ENCODE measurements around the gene ATXN2.
"Not testable (repeated sequence)": the region's sequence is repeated elsewhere in the genome, so short reads cannot be mapped to it uniquely, and the experiment has no call there.

The ATXN2 gene, protein sequence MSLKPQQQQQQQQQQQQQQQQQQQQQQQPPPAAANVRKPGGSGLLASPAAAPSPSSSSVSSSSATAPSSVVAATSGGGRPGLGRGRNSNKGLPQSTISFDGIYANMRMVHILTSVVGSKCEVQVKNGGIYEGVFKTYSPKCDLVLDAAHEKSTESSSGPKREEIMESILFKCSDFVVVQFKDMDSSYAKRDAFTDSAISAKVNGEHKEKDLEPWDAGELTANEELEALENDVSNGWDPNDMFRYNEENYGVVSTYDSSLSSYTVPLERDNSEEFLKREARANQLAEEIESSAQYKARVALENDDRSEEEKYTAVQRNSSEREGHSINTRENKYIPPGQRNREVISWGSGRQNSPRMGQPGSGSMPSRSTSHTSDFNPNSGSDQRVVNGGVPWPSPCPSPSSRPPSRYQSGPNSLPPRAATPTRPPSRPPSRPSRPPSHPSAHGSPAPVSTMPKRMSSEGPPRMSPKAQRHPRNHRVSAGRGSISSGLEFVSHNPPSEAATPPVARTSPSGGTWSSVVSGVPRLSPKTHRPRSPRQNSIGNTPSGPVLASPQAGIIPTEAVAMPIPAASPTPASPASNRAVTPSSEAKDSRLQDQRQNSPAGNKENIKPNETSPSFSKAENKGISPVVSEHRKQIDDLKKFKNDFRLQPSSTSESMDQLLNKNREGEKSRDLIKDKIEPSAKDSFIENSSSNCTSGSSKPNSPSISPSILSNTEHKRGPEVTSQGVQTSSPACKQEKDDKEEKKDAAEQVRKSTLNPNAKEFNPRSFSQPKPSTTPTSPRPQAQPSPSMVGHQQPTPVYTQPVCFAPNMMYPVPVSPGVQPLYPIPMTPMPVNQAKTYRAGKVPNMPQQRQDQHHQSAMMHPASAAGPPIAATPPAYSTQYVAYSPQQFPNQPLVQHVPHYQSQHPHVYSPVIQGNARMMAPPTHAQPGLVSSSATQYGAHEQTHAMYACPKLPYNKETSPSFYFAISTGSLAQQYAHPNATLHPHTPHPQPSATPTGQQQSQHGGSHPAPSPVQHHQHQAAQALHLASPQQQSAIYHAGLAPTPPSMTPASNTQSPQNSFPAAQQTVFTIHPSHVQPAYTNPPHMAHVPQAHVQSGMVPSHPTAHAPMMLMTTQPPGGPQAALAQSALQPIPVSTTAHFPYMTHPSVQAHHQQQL

DNA sequence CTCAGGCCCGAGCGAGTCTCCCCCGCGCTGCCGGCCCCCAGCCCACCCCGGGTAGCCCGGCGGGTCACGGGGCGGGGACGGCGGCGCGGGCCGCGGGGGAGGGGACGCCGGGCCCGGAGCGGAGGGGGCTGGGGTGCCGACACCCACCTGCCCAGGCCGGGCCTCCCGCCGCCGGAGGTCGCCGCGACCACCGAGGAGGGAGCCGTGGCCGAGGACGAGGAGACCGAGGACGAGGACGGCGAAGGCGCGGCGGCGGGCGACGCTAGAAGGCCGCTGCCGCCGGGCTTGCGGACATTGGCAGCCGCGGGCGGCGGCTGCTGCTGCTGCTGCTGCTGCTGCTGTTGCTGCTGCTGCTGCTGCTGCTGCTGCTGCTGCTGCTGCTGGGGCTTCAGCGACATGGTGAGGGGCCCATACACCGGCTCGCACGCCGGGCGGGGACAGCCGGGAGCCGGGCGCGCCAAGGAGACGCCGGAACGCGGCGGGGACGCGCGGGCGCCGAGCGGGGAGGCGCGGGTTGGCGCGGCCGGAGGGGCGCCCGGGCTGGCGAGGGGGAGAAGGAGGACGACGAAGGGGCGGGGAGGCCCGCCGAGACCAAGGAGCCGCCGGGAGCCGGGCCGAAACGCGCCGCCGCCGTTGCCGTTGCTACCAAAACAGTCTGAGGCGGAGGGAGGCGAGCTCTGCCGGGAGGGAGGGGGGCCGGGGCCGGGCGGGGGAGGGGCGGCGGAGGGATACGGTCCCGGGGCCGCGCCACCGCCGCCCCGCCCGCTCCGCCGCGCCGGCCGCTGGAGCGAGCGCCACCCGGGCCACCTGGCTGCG, at the start of gene ATXN2:
Gene ATXN2, minus strand, starts transcription at position 679 of the 816 bp plus-strand sequence. Its CDS starts 281 bp downstream, at position 398.
- peak in 1 of 2 experiments; percentile 72 for DNase-seq

DNA sequence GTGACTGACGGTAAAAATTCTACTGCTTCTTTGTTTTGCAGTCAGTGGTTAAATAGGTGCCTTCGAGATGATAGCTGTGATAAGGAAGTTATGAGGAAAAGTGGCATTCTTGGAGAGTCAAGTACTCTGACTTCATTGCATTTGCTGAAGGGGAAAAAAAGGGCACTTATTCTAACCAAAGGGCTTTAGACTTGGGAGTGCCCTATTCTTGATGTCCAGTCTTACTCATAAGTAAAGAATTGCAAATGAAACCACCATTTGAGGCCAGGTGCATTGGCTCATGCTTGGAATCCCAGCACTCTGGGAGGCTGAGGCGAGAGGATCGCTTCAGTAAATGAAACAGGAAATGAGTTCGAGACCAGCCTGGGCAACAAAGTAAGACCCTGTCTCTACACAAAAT, 46.3 kb upstream of the ATXN2 start:
- DNase-seq, result no peak

DNA sequence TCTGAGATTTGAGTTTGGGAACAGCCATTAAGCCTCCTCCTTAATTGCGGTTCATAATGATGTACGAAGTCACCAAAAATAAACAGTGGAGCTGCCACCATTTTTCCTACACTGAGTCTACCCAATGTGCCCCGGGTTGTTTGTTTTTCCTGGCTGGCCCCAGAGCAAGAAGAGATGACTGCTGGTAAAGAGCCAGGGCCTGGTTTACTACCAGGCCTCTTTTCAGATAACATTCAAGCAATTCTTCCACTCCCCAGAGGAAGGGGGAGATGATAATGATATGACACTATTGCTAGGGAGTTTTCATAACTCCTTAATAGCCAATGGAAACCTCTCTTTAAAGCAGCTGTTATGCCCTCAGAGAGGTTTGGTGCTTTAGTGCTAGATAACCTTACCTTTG, 44.3 kb upstream of the ATXN2 start:
- no peak for DNase-seq

DNA sequence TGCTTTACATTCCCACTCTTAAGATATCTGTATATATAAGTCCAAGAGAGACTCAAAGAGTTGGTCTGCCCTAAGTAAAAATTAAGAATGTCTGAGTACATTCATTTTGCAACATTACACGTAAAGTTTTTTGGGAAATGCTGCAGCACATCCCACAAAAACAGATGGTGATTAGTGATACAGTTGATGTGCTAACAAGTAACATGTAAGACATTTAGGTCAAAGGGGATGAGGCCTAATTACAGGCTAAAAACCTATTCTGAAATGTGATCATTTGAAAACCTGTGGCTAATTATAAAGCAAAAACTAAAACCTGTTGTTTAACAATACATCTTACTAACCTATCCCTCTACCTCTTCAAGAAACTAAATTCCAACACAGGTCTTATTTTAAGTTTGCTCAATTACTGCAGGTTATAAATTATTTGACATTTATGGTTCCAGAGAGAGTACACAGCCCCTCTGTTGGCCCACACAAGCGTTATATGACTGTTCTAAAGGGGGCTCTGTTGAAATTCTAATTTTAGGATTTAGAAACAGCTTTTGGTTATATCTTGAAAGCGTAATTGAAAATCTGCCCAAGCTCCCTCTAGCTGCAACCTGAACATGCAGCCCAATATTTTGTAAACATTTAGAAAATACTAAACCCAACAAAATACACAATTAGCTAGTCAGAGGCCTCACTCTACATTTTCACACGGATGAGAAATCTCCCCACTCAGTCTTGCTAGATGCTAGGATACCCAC, 43.7 kb upstream of the ATXN2 start:
- no peak for DNase-seq

DNA sequence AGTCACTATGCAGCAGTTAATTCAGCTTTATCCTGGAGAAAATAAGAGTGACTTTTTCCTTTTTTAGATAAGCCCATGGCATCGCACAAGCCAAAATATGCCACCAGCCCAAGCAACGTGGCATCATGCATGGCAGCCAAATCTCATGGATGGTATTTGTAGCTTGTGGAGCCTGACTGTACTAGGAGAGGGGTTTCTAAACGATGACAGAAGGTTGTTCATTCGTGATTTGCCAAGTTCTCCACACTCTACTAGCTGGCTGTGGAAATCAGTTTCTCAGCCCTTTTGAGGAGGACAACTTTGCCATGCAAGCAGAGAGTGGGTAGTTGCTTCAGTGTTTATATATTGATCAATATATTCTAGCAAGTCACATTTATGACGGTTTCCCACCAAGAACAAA, 41.4 kb upstream of the ATXN2 start:
- peak in 1 of 2 experiments; percentile 4 for DNase-seq

DNA sequence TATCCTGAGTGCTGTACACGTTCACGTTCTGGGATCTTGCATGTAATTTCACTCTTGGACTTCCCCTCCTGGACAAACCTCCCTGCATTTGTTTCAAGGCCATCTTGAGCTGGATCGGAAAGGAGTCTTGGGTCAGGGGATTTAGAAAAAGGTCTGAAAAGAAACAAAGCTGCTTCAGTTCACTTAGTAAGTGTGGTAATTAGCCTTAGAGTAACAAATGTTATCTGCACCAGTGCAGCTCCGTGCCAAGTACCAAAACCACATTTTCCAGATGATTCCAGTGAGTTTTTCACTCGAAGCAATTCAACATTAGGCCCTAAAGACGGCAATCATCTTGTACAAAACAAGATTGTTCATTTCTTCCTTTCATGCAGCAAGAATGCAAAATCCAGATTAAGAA, 39.4 kb upstream of the ATXN2 start:
- no peak for DNase-seq

DNA sequence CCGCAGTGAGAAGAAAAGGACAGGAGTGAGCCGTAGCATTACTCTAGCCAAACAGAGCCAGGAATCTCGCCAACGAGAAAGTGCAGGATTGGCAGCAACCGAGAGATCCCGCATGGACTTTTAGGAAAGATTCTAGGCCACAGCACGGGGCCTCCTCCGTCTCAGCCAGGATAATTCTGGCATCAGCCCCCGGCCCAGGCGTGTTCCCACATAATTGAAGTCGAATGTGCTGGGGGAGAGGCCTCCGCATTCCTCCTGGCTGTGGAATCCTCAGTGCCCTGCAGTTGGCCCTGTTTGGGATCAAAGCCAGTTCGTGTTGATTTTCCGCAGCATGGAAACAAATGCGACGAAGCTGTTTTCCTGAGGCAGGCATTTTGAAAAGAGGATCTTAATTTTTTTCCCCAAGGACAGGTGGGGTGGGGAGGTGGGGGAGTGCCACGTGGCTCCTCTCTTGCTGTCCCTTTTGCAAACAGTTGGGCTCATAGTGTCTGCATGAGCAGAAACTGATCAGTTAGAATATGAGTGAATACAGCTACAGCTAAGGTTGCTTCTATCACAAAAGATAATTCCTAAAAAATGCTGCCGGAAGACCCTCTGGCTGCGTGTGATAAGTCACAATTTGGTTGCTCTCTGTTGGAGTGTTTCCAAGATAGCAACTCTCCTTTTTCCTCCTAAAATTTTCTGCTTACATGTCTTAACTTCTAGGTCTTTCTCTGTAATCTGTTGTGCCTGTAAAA, 37.3 kb upstream of the ATXN2 start:
- peak; percentile 36 to 81 for DNase-seq

DNA sequence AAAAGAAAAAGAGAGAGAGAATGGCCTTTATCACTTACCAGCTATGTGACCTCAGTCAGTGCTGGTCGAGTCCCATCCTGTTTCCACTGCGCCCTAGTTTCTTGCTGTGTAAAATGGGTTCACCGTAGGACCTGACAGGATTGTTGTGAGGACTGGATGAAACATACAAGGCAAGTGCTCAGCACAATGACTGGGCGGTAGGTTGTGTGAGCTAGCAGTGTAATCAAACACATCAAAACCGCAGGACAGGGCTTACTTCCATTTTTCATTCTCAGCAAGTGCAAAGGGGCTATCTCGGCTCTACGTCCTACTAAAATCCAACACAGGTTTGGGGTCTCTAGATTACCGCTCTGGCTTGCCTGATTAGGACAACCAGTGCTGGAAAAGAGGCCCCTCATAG, 36.4 kb upstream of the ATXN2 start:
- no peak for DNase-seq

DNA sequence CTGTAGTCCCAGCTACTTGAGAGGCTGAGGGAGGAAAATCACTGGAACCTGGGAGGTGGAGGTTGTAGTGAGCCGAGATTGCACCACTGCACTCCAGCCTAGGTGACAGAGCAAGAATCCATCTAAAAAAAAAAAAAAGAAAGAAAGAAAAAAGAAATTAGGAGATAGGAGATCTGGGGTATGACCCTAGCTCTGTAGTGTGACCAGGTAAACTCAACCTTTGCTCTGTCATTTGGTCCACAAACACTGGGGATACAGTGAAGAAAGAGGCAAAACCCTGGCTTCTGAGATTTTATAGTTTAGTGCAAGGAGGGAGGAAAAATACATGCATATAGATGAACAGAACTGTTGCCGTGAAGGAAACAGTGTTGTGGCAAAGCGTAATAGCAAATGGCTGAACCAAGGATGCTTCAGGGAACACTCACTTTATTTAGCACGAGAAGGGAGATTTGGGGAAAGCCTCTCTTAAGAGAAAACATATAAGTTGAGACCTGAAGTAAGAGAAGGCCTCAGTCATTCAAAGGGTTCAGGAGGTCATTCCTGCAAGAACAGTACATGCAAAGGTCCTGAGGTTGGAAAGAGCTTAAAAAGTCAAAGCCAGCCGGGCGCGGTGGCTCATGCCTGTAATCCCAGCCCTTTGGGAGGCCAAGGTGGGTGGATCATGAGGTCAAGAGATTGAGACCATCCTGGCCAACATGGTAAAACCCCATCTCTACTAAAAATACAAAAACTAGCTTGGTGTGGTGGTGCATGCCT, 29.6 kb upstream of the ATXN2 start:
- no peak for DNase-seq

DNA sequence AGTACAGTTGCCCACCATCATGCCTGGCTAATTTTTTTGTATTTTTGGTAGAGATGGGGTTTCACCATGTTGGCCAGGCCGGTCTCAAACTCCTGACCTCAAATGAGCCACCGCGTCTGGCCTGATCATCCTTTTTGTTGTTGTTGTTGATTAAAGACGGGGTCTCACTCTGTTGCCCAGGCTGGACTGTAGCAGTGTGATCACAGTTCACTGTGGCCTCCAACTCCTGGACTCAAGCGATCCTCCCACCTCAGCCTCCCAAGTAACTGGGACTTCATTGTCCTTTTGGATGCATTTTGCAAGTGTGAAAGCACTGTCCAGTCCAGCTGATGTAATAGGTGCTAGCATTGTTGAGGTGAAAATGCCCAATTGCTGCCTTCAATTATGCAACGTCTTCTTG, 27.1 kb upstream of the ATXN2 start:
- DNase-seq, result no peak

DNA sequence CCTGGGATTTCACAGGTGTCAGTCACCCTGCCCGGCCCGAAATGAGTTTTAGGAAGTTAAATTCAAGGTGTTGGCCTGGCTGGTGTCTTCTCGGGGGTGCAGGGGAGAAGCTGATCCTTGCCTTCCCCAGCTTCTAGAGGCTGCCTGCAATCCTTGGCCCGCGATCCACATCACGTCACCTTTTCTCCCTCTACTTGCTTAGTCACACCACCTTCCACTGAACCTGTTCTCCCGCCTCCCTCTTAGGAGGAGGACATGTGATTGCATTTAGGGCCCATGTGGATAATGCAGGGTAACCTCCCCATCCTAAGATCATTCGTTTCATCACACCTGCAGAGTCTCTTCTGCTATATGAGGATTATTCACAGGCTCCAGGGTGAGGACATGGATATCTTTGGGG, 25.4 kb upstream of the ATXN2 start:
- no peak for DNase-seq

DNA sequence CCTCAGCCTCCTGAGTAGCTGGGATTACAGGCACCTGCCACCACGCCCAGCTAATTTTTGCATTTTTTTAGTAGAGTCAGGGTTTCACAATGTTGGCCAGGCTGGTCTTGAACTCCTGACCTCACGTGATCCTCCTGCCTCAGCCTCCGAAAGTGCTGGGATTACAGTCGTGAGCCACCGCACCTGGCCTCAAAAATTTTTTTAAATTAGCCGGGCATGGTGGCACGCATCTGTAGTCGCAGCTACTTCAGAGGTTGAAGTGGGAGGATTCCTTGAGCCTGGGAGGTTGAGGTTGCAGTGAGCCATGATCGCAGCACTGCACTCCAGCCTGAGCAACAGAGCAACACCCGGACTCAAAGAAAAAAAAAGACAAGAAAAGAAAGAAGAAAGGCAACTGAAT, 18.7 kb upstream of the ATXN2 start:
- DNase-seq, result not testable (repeated sequence)

DNA sequence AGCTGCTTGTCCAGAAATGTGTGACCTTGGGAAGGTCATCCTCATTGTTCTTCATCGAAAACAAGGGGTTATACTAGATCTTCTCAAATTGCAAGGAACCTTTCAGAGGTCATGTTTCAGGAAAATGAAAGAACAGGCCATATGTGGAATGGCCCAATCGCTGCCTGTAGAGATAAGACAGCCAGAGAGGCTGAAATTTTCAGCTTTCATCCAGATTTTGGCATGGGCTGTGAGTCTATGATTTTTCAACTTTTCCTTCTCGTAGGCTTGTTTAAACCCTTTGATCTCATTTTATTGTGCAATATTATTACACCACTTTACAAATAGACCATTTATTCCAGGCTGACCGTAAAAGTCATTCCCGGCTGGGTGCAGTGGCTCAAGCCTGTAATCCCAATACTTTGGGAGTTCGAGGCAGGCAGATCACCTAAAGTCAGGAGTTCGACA, 17.1 kb upstream of the ATXN2 start:
- no peak for DNase-seq

DNA sequence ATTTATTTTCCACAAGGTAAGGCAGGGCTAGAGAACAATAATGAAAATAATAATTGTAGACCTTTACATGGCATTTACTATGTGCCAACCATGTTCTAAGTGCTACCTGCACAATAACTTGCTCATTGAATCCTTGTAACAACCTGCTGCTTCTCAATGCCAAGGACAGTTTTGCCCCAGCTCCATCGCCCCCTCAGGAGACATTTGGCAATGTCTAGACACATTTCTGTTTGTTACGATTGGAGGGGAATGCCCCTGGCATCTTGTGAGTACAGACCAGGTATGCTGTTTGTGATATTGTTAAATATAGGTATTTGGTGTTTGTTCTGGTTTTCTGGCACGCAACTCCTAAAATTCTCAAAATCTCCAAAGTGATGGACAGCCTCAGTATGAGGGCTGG, 8.1 kb upstream of the ATXN2 start:
- no peak for DNase-seq

DNA sequence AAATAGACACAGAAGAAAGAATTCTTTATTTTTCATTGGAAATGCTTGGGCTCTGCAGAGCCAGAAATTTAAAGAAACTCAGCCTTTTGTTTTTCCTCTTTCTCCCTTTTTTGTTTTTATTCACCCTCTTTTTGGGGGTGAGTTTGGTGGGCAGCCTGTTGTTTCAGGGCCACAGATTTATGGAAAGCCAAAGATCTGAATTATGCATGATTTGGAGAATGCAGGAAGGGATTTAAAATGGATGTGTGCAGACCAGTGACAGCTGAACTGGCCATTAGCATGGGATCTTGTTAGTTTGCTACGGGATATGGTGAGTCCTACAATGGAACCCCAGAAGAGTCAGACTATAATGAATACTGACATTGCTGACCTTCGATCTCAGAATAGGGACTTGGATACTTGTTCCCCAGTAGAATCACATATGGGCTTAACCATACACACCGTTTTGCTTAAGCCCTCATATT, 7.7 kb upstream of the ATXN2 start:
- no peak for DNase-seq

DNA sequence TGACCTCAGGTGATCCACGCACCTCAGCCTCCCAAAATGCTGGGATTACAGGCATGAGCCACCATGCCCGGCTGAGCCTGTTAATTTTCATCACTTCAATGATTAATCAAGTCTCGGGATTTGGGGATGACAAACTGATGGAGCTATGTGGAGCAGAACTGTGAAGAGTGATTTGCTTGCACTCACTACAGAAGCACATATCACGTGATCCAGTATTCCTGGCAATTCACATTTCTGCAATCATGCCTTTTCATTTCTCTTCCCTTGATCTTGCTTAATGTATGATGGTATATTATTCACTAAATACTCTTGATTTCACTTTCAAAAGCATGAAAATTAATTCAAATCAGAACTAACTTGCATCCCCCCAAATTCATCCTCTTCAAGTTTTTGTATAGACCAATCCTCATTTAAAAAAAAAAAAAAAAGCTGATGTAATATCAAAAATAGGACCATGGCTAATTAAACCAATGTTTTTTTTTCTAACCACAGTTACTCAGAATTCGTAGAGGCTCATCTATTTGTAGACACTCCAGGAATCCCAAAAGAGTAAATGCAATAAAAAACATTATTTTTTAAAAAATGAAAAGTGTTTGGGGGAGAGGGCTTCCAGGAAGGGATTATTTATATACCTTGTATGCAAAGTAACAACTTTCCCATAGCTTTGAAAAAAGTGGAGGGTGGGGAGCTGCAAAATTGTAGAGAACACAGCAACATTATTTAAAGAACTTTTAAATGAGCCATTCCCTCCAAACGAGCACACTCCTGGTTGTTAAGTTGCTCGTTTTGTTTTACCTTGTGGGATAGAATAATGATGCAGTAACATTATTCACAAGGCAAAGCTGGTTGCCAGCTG, 7.0 kb upstream of the ATXN2 start:
- DNase-seq, result no peak

DNA sequence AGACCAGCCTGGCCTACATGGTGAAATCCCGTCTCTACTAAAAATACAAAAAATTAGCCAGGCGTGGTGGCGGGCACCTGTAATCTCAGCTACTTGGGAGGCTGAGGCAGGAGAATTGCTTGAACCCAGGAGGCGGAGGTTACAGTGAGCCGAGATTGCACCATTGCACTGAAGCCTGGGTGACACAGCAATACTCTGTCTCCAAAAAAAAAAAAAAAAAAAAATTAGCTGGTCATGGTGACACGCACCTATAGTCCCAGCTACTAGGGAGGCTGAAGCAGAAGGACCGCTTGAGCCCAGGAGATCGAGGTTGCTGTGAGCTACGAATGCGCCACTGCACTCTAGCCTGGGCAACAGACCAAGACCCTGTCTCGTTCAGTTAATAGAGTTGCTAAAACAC, 3.7 kb upstream of the ATXN2 start:
- not testable (repeated sequence) for DNase-seq

DNA sequence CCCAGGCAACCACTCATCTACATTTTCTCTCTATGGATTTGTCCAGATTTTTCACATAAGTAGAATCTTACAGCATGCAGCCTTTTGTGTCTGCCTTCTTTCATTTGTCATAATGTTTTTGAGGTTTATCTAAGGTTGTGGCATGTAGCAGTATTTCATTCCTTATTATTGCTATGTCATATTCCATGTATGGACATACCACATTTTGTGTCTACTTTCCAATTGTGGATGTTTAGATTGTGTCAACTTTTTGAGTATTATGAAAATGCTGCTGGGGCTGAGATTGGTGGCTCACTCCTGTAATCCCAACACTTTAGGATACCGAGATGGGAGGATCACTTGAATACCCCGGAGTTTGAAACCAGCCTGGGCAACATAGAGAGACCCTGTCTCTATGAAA, 3.2 kb upstream of the ATXN2 start:
- no peak for DNase-seq

DNA sequence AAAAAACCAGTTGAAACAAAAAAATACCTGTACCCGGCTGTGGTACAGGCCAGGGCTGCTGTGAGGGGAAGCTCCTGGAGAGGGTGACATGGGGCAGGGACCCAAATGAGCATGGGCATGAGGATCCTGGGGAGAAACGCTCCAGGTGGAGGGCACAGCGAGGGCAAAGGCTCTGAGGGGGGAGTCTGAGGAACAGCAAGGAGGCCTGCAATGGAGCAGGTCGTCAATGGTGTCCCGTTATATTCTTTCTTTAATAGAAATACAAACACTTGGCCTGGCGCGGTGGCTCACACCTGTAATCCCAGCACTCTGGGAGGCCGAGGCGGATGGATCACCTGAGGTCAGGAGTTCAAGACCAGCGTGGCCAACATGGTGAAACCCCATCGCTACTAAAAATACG, 1.9 kb upstream of the ATXN2 start:
- not testable (repeated sequence) for DNase-seq
